ENCODE results near the gene APOA1. TPM values are rescaled to one million over a fixed set of nuclear protein-coding genes. Genes with fewer than 3 reads are reported as not detected.

Gene APOA1
- polyA plus RNA-seq, 1 of the 3 experiments (the other 2 are of a cell fraction): 0.20 TPM

- H4K20me1 ChIP-seq (ENCODE audit: insufficient read depth): no peaks in the 10 kb centered on the region
- no peak for DNase-seq
- H2AFZ ChIP-seq (ENCODE audit: low read depth): no peak overlapping the region
- POLR2A ChIA-PET: no interaction called here
- H3K4me1 ChIP-seq (ENCODE audit: control insufficient read depth in 1 of 2, insufficient read depth in 2 of 2, low read depth in 1 of 2, low read length in 1 of 2): peaks cover 6 to 9% of the 10 kb centered on the region in 2 experiments
- no peaks in the 10 kb centered on the region for H3K9me3 ChIP-seq
- H3K4me3 ChIP-seq (ENCODE audit: low read depth in 2 of 2, low read length in 1 of 2): no peak overlapping the region
- no peaks in the 10 kb centered on the region for H3K9me2 ChIP-seq
- no peak overlapping the region for H3K4me2 ChIP-seq
- peaks cover 2% of the 10 kb centered on the region for H3F3A ChIP-seq (replicated peaks; ENCODE audit: insufficient read depth)
- CTCF ChIA-PET: interaction anchor here (0.9 to 3.7 kb wide), 4 partner anchors 12 to 238 kb away, joined by 3 to 20 read pairs (median 8); partner anchors contain the start of gene APOA5
- no peak overlapping the region for H3K27ac ChIP-seq (ENCODE audit: low read depth in 2 of 2, low read length in 1 of 2)
- H3K27me3 ChIP-seq (ENCODE audit: insufficient read depth): no peaks in the 10 kb centered on the region
- 87% methylated on average over 10 of the region's 11 CpGs for WGBS (ENCODE audit: low lambda C conversion rate)
- peaks cover 26 to 52% of the 10 kb centered on the region in 2 experiments for H3K36me3 ChIP-seq (replicated peaks in 1 of 2; ENCODE audit: control insufficient read depth in 1 of 2, insufficient read depth in 2 of 2, low read length in 1 of 2)
- no peaks in the 10 kb centered on the region for H3K79me2 ChIP-seq (ENCODE audit: insufficient read depth)
- no peak for TF ChIP-seq GATA2 (CRISPR knock-in tag; IDR thresholded peaks at IDR 0.05)
- no peak for TF ChIP-seq POLR2AphosphoS5 (IDR thresholded peaks at IDR 0.05; ENCODE audit: low read depth, low read length)
- TF ChIP-seq CHD2 (IDR thresholded peaks at IDR 0.05; ENCODE audit: low read length, partially characterized antibody): no peak
- no peak for TF ChIP-seq RAD21 (IDR thresholded peaks at IDR 0.05; ENCODE audit: low read length)
- no peak overlapping the region for H3K9ac ChIP-seq
Observed at GRCh38 chr11:116867619-116868018, 30.2 kb upstream of the APOA1 start.

- no peaks in the 10 kb centered on the region for H3K9me3 ChIP-seq
- CTCF ChIA-PET: interaction anchor here (0.8 to 3.7 kb wide), 6 partner anchors 13 to 239 kb away, joined by 3 to 20 read pairs (median 6); partner anchors contain the start of gene APOA5
- H3K27me3 ChIP-seq (ENCODE audit: insufficient read depth): no peaks in the 10 kb centered on the region
- DNase-seq: no peak
- no peaks in the 10 kb centered on the region for H4K20me1 ChIP-seq (ENCODE audit: insufficient read depth)
- no peak overlapping the region for H3K4me2 ChIP-seq
- 88% methylated on average over 6 of the region's 6 CpGs for WGBS (ENCODE audit: low lambda C conversion rate)
- no peaks in the 10 kb centered on the region for H3K79me2 ChIP-seq (ENCODE audit: insufficient read depth)
- no peaks in the 10 kb centered on the region for H3K9me2 ChIP-seq
- no peak for TF ChIP-seq CHD2 (IDR thresholded peaks at IDR 0.05; ENCODE audit: low read length, partially characterized antibody)
- no peak for TF ChIP-seq ELF1 (IDR thresholded peaks at IDR 0.05)
- TF ChIP-seq RAD21 (IDR thresholded peaks at IDR 0.05; ENCODE audit: low read length): no peak
- no peak for TF ChIP-seq MXI1 (IDR thresholded peaks at IDR 0.05; ENCODE audit: low read depth, low read length)
- peaks cover 12 to 16% of the 10 kb centered on the region in 2 experiments for H3K4me1 ChIP-seq (ENCODE audit: control insufficient read depth in 1 of 2, insufficient read depth in 2 of 2, low read depth in 1 of 2, low read length in 1 of 2)
- no peak overlapping the region for H3K9ac ChIP-seq
- no peak overlapping the region for H2AFZ ChIP-seq (ENCODE audit: low read depth)
- POLR2A ChIA-PET: no interaction called here
- H3K4me3 ChIP-seq (ENCODE audit: low read depth in 2 of 2, low read length in 1 of 2): no peak overlapping the region
- H3K27ac ChIP-seq (ENCODE audit: low read depth in 2 of 2, low read length in 1 of 2): no peak overlapping the region
- H3F3A ChIP-seq (replicated peaks; ENCODE audit: insufficient read depth): peaks cover 8% of the 10 kb centered on the region
- H3K36me3 ChIP-seq (replicated peaks in 1 of 2; ENCODE audit: control insufficient read depth in 1 of 2, insufficient read depth in 2 of 2, low read length in 1 of 2): peaks cover 26 to 46% of the 10 kb centered on the region in 2 experiments
Observed at GRCh38 chr11:116866804-116867455, 29.5 kb upstream of the APOA1 start.

- WGBS (ENCODE audit: low lambda C conversion rate): 77% methylated on average over 1 of the region's 1 CpG
- H3K27ac ChIP-seq (ENCODE audit: low read depth in 2 of 2, low read length in 1 of 2): no peak overlapping the region
- no peak for DNase-seq
- no peak for TF ChIP-seq NRF1 (IDR thresholded peaks at IDR 0.05; ENCODE audit: low read depth, low read length)
- no peak for TF ChIP-seq RAD21 (IDR thresholded peaks at IDR 0.05; ENCODE audit: low read length)
- TF ChIP-seq YY1 (IDR thresholded peaks at IDR 0.05; ENCODE audit: low read depth): no peak
- no peak for TF ChIP-seq CHD2 (IDR thresholded peaks at IDR 0.05; ENCODE audit: low read length, partially characterized antibody)
- TF ChIP-seq REST (IDR thresholded peaks at IDR 0.05; ENCODE audit: low read depth, low read length): no peak
- TF ChIP-seq TEAD4 (IDR thresholded peaks at IDR 0.05; ENCODE audit: borderline replicate concordance, insufficient read depth): no peak
- no peak for TF ChIP-seq POLR2AphosphoS5 (IDR thresholded peaks at IDR 0.05; ENCODE audit: low read depth, low read length)
- no peak for TF ChIP-seq FOSL2 (IDR thresholded peaks at IDR 0.05; ENCODE audit: borderline replicate concordance, low read depth)
- TF ChIP-seq RXRA (IDR thresholded peaks at IDR 0.05; ENCODE audit: borderline replicate concordance, low read depth): no peak
- no peak for TF ChIP-seq NFIC (IDR thresholded peaks at IDR 0.05; ENCODE audit: borderline replicate concordance)
- no peak for TF ChIP-seq MXI1 (IDR thresholded peaks at IDR 0.05; ENCODE audit: low read depth, low read length)
- TF ChIP-seq GABPA (IDR thresholded peaks at IDR 0.05; ENCODE audit: low read depth): no peak
- no peak for TF ChIP-seq ELF1 (IDR thresholded peaks at IDR 0.05)
- no peak for TF ChIP-seq TAF1 (IDR thresholded peaks at IDR 0.05; ENCODE audit: borderline replicate concordance, low read depth, low read length)
- TF ChIP-seq MEF2A (IDR thresholded peaks at IDR 0.05; ENCODE audit: borderline replicate concordance, low read depth): no peak
- no peak for TF ChIP-seq EP300 (IDR thresholded peaks at IDR 0.05; ENCODE audit: borderline replicate concordance in 1 of 2, low read depth in 1 of 2, low read length in 1 of 2)
- no peak for TF ChIP-seq RCOR1 (IDR thresholded peaks at IDR 0.05; ENCODE audit: low read length)
- ChIA-PET POLR2A (no interaction called here), CTCF (interaction anchor here (1.3 to 3.7 kb wide), 3 partner anchors 14 to 362 kb away, joined by 3 to 20 read pairs (median 9); partner anchors contain the start of gene APOA5)
- no peaks in the 10 kb centered on the region for H3K27me3 ChIP-seq (ENCODE audit: insufficient read depth)
- no peak overlapping the region for H3K9ac ChIP-seq
- H3K9me2 ChIP-seq: no peaks in the 10 kb centered on the region
- no peaks in the 10 kb centered on the region for H3K9me3 ChIP-seq
- H4K20me1 ChIP-seq (ENCODE audit: insufficient read depth): no peaks in the 10 kb centered on the region
- H3K4me1 ChIP-seq (ENCODE audit: control insufficient read depth in 1 of 2, insufficient read depth in 2 of 2, low read depth in 1 of 2, low read length in 1 of 2): peaks cover 20 to 22% of the 10 kb centered on the region in 2 experiments
- peaks cover 30 to 54% of the 10 kb centered on the region in 2 experiments for H3K36me3 ChIP-seq (replicated peaks in 1 of 2; ENCODE audit: control insufficient read depth in 1 of 2, insufficient read depth in 2 of 2, low read length in 1 of 2)
- no peak overlapping the region for H3K4me3 ChIP-seq (ENCODE audit: low read depth in 2 of 2, low read length in 1 of 2)
- no peak overlapping the region for H3K4me2 ChIP-seq
- H3F3A ChIP-seq (replicated peaks; ENCODE audit: insufficient read depth): peaks cover 16% of the 10 kb centered on the region
- H3K79me2 ChIP-seq (ENCODE audit: insufficient read depth): no peaks in the 10 kb centered on the region
- no peak overlapping the region for H2AFZ ChIP-seq (ENCODE audit: low read depth)
Observed at GRCh38 chr11:116865696-116866095, 28.3 kb upstream of the APOA1 start.
